Large intestine (tissue), 1 donor: Measurements from ENCODE around the gene JPH3. TPM values are rescaled to one million over a fixed set of nuclear protein-coding genes. Genes with fewer than 3 reads are reported as not detected.

ENCODE experiments used
- polyA plus RNA-seq: library from polyadenylated mRNA; unstranded; fragments of 120-200 nt; gene quantifications from one replicate; pipeline ENCODE4 v1.2.1, GENCODE V29; 2013

JPH3 gene
- polyA plus RNA-seq, 1 donor: 2.2 TPM

Other genes with a start within 250 kb of the JPH3 start
- 18.3 TPM for gene FBXO31, start 218.7 kb upstream of the JPH3 start, polyA plus RNA-seq
- 44.7 TPM for gene MAP1LC3B, start 210.2 kb upstream of the JPH3 start, polyA plus RNA-seq
- 40.9 TPM for gene ZCCHC14, start 109.5 kb upstream of the JPH3 start, polyA plus RNA-seq
- gene KLHDC4, start 163.5 kb downstream of the JPH3 start, polyA plus RNA-seq: 34.0 TPM